Psoas muscle (tissue), 8 donors: ENCODE results near the gene TENM4. TPM values are rescaled to one million over a fixed set of nuclear protein-coding genes. Genes with fewer than 3 reads are reported as not detected.

Experiments
- ATAC-seq, 4 donors: fragments of 200-7000 bp; cut with Tn5 transposase; one replicate each; pipeline ENCODE4 v1.9.1; 2020; ENCODE audit warnings: moderate library complexity in 3 of 4, mild to moderate bottlenecking in 2 of 4
- DNase-seq, 2 donors: peaks; one replicate each; pipeline ENCODE4 v3.0.0-alpha.2; 2020
- H3K27ac ChIP-seq: fragments of 200-600 bp; one replicate; pipeline ENCODE4 v1.8.0; 2022
- H3K27me3 ChIP-seq, 3 donors: fragments of 200-600 bp in 1 of 3; one replicate each; pipeline versions ENCODE4 v1.6.1 to v1.8.0; 2013 to 2022; ENCODE audit warnings: low read length in 2 of 3, mild to moderate bottlenecking in 2 of 3, moderate library complexity in 1 of 3; ENCODE audit not compliant: insufficient read depth in 3 of 3
- H3K36me3 ChIP-seq, 2 donors: fragments of 200-600 bp in 1 of 2; one replicate each; pipeline versions ENCODE4 v1.6.1 to v1.8.0; 2013 to 2022; ENCODE audit warnings: low read depth in 1 of 2, mild to moderate bottlenecking in 1 of 2, moderate library complexity in 1 of 2; ENCODE audit not compliant: insufficient read depth in 1 of 2
- H3K4me1 ChIP-seq: fragments of 200-600 bp; one replicate; pipeline ENCODE4 v1.8.0; 2022
- H3K4me3 ChIP-seq: fragments of 200-600 bp; one replicate; pipeline ENCODE4 v1.8.0; 2022; ENCODE audit warnings: mild to moderate bottlenecking
- H3K9me3 ChIP-seq: fragments of 200-600 bp; one replicate; pipeline ENCODE4 v1.8.0; 2022
- WGBS, 3 donors: extraction: QIAGEN DNeasy Blood & Tissue Kit; methylation state at CpG; one replicate each; pipeline versions ENCODE4 v1.1.6 to v1.1.7; 2013; 5-methylcytosine and 5-hydroxymethylcytosine counted together
- intact Hi-C, 2 donors: fragments of 100-400 bp; cut with DNase I; formaldehyde crosslinking; loops; one replicate each; pipeline versions ENCODE4 v1.11.0 to v1.14.2; 2022
- polyA plus RNA-seq, 3 donors: library from polyadenylated mRNA; stranded (reverse); fragments of 200-250 nt; gene quantifications; one replicate each; pipeline ENCODE4 v1.2.3, GENCODE V29; 2013
- total RNA-seq, 4 donors: library from RNA; stranded (reverse); fragmentation: NEBNext Ultra II Directional in 2 of 4; extraction: Animal tissue kit (Norgen Biotek cat#: 25700) in 2 of 4; gene quantifications; one replicate each; pipeline versions ENCODE4 v1.2.1 to v1.2.4, GENCODE V29; 2021 to 2023
- TF ChIP-seq, protein P1 (sequence below): fragments of 200-600 bp; IDR thresholded peaks from one replicate; pipeline ENCODE4 v1.8.0; 2022; ENCODE audit warnings: antibody characterized with exemption
- donor health status: healthy with polysubstance abuse.
- donor health status: DM: no; HTN: no; CAD: no; lungs with moderate emphysema.
- donor health status: Bipolar disorder and iron deficiency.
- donor health status: healthy.
- donor health status: DM: yes; HTN: yes; CAD: no.
- donor health status: DM: no; HTN: no; CAD: no.
- donor health status: DM: no; HTN: no; CAD: no.
- donor health status: DM: yes; HTN: yes; CAD: no.

The TENM4 gene
- total and polyA plus RNA-seq, 7 donors, result 0.05 to 1.7 (median 0.48) TPM

DNA sequence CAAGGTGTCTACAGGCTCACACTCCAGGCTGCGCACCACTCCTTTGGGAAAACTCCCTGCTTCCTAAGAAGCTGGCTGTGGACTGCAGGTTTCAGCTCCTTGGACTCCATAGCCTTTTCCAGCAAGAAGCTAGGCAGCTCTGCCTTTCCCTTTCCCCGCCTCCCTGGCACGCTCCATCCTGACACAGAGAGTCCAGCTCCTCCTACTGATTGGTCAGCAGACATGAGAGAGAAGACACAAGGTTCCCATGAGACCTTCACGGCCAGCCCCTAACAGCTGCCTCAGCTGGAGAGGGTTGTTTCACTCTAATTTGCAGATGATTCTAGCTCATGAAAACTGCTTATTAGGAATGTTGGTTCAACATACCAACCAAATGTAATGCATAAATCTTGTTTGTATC is 27.6 kb downstream of the TENM4 start:
- Histone ChIP-seq H3K27ac (no peak overlapping the region), H3K9me3 (no peaks in the 10 kb centered on the region), H3K36me3 (no peaks in the 10 kb centered on the region), H3K4me3 (no peak overlapping the region), H3K27me3 (peaks cover 0 to 4% (median under 1%) of the 10 kb centered on the region in 3 donors), H3K4me1 (no peaks in the 10 kb centered on the region)
- intact Hi-C loops, result no loop called here
- 12 to 21% (median 17%) methylated on average over 4 of the region's 4 CpGs for WGBS, 3 donors
- ATAC-seq (peak; percentile 74 to 88 (median 86)), DNase-seq (peak; percentile 90 to 92)
- TF ChIP-seq, protein P1, sequence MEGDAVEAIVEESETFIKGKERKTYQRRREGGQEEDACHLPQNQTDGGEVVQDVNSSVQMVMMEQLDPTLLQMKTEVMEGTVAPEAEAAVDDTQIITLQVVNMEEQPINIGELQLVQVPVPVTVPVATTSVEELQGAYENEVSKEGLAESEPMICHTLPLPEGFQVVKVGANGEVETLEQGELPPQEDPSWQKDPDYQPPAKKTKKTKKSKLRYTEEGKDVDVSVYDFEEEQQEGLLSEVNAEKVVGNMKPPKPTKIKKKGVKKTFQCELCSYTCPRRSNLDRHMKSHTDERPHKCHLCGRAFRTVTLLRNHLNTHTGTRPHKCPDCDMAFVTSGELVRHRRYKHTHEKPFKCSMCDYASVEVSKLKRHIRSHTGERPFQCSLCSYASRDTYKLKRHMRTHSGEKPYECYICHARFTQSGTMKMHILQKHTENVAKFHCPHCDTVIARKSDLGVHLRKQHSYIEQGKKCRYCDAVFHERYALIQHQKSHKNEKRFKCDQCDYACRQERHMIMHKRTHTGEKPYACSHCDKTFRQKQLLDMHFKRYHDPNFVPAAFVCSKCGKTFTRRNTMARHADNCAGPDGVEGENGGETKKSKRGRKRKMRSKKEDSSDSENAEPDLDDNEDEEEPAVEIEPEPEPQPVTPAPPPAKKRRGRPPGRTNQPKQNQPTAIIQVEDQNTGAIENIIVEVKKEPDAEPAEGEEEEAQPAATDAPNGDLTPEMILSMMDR, result no peak

DNA sequence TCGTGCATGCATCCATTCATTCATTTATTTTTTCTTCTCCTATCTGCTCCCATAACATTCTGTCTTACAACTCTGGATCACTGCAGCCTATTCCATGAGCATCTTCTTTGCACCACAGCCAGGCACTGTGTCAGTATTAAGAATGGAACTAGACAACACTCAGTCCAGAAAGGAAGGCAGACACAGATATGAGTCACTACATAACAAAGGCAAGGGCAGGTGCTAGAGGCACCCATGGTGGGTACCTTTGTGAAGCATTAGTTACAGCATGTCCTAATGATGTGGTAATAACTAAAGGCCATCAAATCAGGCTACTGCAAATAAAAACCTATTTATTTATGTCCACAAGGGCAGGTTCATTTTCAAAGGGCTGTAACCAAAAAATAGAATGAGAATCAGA is 28.1 kb downstream of the TENM4 start:
- Histone ChIP-seq H3K4me1 (no peaks in the 10 kb centered on the region), H3K9me3 (no peaks in the 10 kb centered on the region), H3K27me3 (peaks cover 0 to 4% (median 0%) of the 10 kb centered on the region in 3 donors), H3K4me3 (no peak overlapping the region), H3K27ac (no peak overlapping the region), H3K36me3 (no peaks in the 10 kb centered on the region)
- intact Hi-C loops, result no loop called here
- ATAC-seq (peak in 2 of 4 donors; percentile 28 to 43), DNase-seq (no peak)
- 59 to 84% (median 66%) methylated on average over 1 of the region's 1 CpG for WGBS, 3 donors
- TF ChIP-seq, protein P1, result no peak

DNA sequence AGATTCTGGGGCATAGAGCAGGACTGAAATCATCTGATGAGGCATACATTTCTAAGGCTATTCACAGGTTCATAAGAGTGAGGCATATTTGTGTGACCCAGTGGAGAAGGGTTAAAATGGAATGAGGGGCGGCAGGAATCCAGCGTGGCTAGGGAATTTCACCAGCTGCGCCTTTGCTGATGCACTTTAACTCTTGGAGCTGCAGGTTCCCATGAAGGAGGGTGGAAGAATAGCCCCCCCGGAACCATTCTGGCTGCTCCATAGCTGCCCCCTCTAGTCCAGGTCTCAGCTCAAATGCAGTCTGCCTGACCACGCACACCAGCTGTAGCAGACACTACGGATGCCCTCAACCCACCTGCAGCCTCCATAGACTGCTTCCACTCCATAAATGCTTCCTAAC is 31.5 kb downstream of the TENM4 start:
- no peak overlapping the region for H3K27ac ChIP-seq
- no peak overlapping the region for H3K4me3 ChIP-seq
- ATAC-seq, result no peak
- no peaks in the 10 kb centered on the region for H3K9me3 ChIP-seq
- H3K27me3 ChIP-seq, result peaks cover 0 to 4% (median 0%) of the 10 kb centered on the region in 3 donors
- no peaks in the 10 kb centered on the region for H3K36me3 ChIP-seq
- H3K4me1 ChIP-seq, result no peaks in the 10 kb centered on the region
- TF ChIP-seq, protein P1, result no peak
- DNase-seq, result no peak
- WGBS, 3 donors, result 47 to 72% (median 48%) methylated on average over 6 of the region's 6 CpGs
- intact Hi-C loops, result no loop called here

DNA sequence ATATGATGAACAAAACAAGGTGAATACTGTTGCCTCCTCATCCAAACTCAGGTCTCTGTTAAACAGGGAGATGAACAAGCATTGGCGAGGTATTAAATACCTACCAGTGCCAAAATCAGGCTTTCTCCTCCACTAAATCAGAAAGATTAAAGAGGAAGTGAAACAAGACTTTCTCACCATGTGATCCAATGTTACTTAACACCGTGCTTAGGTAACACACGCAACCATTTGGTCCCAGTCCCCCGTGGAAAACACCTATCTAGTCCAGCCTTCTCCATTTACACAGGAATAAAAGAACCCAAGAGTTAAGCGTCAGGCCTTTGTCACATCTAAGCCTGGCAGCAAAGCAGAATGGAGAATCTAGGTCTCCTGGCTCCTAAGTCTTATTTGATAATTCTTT is 34.5 kb downstream of the TENM4 start:
- H3K9me3 ChIP-seq, result no peaks in the 10 kb centered on the region
- intact Hi-C loops, result no loop called here
- TF ChIP-seq, protein P1, result no peak
- no peaks in the 10 kb centered on the region for H3K4me1 ChIP-seq
- no peak overlapping the region for H3K27ac ChIP-seq
- no peak for ATAC-seq
- H3K27me3 ChIP-seq, result peaks cover 0 to 8% (median 0%) of the 10 kb centered on the region in 3 donors
- no peak for DNase-seq
- H3K4me3 ChIP-seq, result no peak overlapping the region
- WGBS, 3 donors, result 33 to 51% (median 42%) methylated on average over 5 of the region's 5 CpGs
- H3K36me3 ChIP-seq, result no peaks in the 10 kb centered on the region

DNA sequence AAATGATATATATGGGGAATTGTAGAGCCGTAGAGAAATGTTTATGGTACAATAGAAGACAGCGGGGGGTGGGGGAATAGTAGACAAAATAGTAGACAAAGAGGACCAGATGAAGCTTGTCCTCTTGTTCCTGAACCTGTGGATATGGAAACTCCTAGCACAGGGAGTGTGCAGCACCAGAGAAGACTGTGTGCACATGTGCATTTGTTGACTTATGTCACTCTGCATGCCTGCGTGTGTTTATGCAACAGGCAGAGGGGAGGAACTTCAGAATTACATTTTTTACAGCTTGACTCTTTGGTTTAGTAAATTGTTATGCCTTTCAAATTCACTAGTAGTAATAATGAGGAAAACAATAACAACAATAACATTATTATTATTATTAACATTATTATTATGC is 36.0 kb downstream of the TENM4 start:
- 69 to 84% (median 84%) methylated on average over 3 of the region's 3 CpGs for WGBS, 3 donors
- Histone ChIP-seq H3K27me3 (peaks cover 0 to 6% (median 0%) of the 10 kb centered on the region in 3 donors), H3K4me1 (no peaks in the 10 kb centered on the region), H3K36me3 (no peaks in the 10 kb centered on the region), H3K27ac (no peak overlapping the region), H3K4me3 (no peak overlapping the region), H3K9me3 (no peaks in the 10 kb centered on the region)
- no peak for ATAC-seq
- TF ChIP-seq, protein P1, result no peak
- intact Hi-C loops, result loop anchor here in 1 of 2 donors (5.0 kb wide), 1 partner anchor 87 kb away; no protein-coding TSS in a partner anchor
- no peak for DNase-seq
